Stimulated activated CD8-positive, alpha-beta memory T cell treated with anti-CD3 and anti-CD28 coated beads, Interleukin-4, amount 100 ng/mL, for 4 hours (primary cell): ENCODE data around the gene SUN2.

Experiments used
- DNase-seq, 2 donors: peaks; one replicate each; pipeline ENCODE4 v3.0.0-alpha.2; 2020; ENCODE audit warnings: low read depth in 2 of 2, low spot score in 1 of 2

SUN2 gene

DNA sequence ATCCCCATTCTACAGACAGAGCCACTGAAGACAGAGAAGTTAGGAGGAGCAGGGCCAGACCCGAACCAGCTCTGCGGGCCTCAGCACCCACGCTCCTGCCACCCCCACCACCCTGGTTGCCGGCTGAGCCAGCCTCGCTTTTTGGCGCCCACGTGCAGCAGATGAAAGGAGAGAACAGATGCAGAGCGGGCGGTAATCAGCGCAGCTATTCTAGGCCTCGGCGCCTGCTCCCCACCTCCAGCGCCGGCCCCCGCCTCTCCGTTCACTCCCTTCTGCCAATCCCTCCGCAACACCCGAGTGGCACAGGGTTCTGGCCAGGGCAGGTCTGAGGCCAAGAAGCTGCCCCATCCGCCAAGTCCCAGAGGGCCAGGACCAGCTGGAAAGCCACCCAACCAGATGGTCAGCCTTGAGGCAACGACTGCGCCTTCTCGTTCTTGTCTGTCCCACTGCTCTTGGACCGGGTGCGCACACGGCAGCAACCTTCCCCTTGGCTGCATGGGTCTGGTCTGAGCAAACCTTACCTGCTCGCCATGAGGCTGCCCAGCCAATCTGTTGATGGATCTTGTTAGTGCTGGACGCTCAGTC, 21.4 kb upstream of the SUN2 start:
- DNase-seq: no peak

DNA sequence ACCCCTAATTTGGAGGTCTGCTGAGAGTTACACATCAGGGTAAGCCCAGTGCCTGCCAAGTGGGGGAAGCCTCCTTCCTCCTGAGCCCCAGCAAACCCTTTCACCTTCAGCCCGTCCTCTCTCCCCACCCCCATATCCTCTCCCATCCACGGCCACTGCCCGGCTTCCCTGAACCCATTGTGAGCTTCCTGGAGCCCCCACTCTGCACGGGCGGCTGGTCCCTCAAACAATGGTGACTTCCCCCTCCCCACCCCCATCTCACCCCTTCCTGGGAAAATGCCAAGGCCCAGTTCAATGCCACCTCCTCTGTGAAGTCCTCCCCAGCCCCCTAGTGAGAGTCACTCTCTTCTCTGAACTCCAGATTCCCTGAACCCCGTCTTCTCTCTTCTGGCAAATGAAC, 20.3 kb upstream of the SUN2 start:
- no peak for DNase-seq

DNA sequence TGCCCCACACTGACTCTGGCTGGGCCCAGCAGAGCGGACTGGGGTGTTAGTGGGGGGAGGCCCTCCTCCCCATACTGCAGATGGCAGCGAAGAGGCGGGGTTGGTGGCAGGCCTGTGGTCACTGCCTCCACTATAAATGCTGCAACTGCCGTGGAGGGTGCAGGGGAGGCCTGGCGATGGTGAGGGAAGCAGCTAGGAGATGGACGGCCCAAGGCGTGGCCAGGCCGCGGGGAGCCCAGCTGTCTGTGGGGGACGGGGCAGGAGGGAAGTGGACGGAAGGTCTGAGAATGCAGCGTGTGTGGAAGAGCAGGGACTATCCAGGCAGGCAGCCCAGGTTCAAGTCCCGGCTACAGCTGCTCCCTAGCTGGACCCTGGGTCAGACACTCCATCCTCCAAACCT, 19.9 kb upstream of the SUN2 start:
- no peak for DNase-seq

DNA sequence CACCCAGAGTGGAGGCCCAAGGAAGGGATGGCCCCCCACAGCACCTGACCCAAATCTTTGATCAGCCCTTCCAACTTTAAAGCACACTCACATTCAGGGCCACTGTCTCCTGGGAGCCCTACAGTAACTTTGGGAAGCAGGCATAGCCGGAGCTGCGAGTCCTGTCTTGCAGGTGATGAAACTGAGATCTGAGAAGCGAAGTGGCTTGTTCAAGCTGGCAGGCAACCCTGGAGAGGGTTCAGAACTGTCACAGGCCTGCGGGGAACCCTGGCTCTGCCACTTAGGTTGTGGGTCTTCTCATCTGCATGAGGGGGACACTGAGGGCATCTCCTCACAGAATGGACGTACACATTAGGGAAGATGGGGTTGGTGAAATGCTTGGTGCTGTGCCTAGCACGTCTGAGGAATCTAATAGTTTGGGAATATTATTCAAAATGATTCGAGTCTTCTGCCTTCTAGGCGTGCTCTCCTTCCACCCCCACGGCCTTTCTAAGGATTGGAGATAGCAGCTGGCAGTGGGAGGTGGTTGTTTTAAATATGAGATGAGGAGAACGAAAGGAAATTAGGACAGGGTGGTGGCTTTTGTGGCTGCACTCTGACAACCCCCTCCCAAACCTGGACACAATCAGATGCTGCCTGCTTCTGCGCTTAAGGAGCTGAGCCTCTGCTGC, 18.8 kb upstream of the SUN2 start:
- no peak for DNase-seq

DNA sequence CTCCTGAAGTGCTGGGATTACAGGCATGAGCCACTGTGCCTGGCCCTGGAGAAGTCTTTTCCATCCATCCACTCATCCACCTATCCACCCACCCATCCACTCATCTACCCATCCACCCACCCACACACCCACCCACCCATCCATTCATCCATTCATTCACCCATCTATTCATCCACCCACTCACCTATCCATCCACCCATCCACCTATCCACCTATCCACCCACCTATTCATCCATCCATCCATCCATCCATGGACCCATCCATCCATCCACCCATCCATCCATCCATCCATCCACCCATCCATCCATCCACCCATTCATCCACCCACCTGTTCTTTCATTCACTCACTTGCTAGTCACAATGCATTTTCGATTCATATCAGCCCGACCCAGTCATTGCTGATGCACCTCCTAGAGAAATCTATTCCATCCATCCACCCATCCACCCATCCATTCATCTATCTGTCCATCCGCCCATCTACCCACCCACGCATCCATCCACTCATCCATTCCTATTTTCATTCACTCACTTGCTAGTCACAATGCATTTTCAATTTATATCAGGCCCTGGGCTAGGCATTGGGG, 17.7 kb upstream of the SUN2 start:
- no peak for DNase-seq

DNA sequence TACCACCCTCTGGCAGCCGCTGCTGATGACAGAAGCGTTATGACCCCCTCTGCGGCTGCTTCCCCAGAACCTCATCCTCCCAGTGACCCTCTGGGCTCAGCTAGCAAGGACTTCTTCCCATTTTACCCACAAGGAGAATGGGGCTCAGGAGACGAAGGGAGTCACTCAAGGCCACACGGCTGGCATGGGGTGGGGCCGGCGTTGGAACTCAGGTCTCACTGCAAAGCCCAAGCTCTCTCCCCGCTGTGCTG, 16.8 kb upstream of the SUN2 start:
- no peak for DNase-seq

DNA sequence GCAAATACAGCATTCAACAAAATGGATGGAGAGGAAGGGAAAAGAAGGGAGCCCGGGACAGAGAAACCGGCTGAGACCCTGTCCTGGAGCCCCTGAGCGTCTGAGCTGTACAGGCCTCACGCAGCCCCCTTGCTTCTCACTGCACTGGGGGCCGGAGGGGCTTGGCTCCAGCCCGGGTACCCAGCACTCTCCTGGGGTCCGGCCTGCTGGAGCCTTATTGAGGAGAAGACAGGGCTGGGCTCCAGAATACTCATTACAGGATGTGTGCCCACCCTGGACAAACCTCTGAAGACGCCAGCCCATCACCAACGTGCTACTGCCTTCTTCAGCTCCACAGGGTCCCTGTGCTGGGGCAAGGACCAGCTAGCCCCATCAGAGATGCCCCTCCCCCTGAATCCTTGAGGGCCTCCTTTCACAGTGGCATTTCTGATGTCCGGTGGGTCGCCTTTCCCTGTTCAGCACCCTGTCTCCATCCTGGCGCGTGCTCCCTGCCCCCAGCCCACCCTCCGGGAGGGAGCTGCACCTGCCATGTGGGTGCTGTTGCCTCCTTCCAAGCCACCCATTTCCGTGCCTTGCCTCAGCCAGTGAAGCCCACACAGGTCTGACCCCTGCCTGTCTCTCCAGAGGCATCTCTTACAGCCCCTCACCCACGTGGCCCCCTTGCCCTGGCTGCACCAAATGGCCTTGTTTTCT, 14.6 kb upstream of the SUN2 start:
- no peak for DNase-seq

DNA sequence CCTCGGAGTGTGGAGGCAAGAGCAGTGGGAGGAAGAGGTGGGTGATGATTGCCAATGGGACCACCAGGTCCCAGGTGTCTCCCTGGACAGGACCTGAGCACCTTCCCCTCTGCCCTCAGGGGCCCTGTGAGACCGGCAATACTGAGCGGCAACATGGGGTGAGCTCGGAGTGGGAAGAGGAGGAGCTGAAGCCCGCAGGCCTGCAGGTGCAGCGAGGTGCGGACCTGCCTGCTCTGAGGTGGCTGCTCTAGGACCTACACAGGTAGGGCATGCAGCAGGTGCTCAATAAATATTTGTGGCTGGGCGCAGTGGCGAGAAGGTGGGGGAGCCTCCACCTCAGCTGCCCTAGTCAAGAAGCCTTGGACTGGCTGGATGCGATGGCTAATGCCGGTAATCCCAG, 12.2 kb upstream of the SUN2 start:
- DNase-seq: no peak

DNA sequence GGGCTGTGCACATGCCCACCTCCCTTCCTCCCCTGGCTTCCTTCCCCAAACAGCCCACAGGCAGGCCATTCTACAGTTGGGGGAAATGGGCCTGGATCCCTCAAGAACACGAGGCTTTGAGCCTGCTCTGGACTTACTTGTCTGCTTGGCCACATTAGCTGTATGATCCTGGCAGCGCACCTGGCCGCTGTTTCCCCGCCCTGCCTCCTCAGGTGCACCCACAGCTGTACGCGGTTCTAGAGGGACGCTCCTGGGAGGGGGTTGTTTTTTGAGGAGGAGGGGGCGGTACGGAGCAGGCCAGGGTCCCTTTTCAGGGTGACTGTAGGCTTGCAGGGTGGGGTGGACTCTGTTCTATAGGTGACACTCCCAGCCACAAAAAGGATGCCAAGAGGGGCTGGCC, 11.5 kb upstream of the SUN2 start:
- DNase-seq: no peak

DNA sequence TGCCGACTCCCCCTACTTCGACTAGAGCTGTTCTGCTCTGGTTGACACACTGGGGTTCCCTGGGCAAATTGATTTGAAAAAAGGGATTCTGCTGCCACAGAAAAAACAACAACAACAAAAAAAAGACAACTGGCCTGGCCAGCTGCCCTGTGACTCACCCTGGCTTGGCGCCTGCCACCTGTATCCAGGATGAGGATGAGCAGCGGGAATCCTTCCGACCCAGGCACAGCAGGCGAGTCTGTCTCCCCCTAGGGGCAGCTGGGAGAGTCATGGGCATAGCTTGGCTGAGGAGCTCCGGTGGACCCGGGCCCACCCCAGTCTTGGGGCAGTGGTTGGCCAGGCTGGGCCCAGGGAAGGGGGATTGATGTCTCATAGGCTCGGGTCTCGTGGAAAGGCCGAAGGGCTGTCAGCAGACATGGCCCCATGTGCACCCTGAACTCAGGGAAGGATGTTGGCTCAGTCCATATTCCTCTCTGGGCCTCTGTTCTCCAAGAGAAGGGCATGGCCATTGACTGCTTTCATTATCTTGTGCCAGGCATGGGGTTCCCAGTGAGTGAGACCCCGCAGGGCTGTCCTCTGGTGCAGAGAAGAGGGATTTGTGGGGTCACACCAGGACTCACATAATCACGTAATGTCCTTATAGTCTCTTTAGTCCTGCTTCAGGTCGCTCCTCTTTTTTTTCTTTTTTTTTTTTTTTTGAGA, 10.4 kb upstream of the SUN2 start:
- no peak for DNase-seq

DNA sequence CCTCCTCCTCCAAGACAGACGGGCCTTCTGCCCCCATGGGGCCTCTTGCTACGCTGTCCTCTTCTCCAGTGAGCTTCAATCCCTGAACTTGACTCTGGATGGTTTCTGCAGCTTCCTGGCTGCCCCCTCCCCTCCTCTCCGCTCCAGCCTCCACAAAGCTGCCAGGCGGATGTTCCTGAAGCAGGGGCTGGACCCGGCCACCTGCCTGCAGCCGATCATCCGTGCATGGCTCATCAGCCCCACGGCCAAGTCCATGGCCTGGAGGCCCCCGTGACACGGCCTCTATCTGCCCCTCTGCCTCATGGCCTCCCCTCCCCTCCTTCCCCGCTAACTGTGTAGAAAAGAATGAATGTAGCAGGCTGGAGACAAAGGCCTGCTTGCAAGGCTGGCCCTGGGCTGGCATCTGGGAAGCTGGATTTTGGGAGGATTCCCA, 6.8 kb upstream of the SUN2 start:
- no peak for DNase-seq

DNA sequence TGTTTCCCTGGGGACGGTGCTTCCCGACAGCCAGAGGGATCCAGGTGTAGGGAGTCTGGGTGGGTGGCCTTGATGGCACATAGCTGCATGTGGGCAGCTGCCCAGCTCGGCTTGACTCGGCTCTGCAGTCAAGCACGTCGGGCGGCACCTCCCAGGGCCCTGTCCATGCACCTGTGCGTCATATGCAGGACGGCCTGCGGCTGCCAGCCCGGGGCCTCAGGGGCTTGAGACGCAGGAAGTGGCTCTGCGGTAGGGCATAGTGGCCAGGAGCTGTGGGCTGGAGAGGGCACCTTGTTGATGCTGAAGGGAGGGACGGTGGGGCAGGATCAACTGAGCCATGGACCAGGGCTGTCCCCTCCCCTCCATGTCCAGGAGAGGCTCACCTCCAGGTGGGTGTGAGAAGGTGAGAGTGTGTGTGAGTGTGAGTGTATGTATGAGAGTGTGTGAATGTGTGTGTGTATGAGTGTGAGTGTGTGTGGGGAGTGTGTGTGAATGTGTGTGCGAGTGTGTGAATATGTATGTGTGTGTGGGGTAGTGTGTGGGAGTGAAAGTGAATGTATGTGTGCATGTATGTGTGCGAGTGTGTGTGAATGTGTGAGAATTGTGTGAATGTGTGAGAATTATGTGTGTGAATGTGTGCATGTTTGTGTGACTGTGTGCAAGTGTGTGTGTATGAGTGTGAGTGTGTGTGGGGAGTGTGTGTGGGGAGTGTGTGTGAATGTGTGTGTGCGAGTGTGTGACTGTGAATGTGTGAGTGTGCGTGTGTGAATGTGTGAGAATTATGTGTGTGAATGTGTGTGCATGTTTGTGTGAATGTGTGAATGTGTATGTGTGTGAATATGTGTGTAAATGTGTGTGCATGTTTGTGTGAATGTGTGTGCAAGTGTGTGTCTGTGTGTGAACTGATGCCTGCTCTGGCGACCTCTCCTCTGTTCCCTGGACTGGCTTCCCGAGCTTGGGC, 5.7 kb upstream of the SUN2 start:
- no peak for DNase-seq

DNA sequence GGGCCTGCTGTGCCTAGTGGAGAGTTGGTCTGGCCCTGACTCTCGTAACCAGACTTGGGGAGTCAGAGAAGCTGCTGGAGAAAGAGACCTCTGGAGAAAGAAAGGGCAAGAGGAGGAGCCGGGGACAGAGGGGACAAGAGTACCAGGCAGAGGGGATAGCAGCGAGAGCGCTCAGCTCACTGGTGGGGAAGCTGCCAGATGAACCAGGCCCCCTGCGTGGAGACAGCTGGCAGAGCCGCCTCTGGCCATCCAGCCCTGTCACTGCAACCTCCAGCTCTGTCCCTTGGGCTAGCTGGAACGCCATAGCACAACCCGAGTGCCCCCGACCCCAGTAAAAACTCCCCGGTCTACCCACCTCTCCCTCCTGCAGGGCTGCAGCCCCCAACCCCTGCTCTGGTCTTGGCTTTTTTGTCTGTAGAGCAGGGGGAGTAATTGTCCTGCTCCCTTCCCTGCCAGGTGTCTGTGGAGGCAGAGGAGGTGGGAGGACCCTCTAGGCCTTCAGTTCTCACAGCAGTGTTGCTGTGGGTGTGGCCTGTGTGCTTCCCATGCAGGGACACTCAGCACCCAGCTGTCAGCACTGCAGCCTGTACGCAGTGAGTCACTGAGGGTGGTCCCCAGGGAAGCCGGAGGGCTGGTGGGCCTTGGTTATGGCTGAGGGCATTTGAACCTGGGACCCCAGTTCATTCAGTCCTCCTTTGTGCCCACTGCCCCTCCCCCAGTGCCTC, 4.8 kb upstream of the SUN2 start:
- DNase-seq: no peak

DNA sequence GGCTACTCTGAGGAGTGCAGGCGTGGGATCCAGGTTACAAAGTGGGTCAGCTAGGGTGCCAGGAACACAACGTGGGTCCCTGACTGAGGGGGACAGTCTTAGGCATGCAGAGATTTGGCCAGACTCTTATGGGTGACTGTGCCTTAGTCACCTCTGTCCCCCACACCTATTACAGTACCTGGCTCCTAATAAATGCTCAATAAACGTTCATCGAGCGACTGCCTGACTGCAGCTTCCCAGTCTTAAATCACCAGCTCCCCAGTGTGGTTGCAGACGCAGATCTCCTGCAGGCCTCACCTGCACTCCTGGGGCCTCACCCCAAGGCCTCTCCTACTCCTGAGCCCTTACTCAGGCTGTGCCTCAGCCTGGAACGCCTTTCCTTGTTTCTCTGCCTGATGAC, 3.2 kb upstream of the SUN2 start:
- no peak for DNase-seq

DNA sequence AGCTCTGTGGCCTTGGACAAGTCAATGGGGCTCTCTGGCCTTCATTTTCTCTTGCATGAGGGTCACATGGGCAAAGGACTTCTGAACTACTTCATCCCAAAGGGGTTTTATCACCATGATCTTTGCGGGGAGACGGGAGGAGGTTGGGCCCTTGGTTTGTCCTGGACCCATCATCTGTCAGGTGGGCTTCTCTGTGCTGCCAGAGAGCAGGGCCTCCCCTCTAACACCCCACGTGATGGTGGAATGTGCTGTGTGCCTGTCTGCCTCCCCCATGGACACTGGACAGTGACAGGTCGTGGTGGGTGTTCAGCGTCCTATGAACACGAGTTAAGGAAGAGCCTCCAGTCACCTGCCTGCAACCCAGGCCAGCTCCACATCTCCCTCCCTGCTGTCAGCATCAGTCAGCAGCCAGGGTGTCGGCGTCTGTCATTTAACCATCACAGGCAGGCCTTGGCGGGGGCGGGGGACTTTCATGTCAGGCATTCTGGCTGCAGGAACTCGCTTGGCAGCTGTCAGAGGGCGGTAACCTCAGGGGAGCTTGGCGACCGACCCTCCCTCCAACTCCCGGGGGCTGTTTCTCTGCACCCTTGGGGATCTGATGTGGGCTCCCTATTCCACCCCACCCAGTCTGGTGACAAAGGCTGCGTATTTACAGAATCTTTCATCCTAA, 2.6 kb upstream of the SUN2 start:
- DNase-seq: peak; percentile 56 to 62

DNA sequence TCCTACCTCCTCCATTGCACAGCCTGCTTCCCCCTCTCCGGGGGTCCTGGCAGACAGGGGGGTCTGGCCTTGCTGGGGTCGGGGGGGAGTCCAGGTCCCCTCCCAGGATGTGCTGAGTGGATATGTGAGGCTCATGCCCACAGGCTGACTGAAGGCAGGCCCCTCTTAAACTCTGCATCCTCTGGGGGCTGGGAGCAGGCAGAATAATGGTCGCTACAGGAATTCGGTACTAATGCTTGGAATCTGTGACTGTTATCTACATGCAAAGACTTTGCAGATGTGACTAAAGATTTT, 1.6 kb upstream of the SUN2 start:
- no peak for DNase-seq

DNA sequence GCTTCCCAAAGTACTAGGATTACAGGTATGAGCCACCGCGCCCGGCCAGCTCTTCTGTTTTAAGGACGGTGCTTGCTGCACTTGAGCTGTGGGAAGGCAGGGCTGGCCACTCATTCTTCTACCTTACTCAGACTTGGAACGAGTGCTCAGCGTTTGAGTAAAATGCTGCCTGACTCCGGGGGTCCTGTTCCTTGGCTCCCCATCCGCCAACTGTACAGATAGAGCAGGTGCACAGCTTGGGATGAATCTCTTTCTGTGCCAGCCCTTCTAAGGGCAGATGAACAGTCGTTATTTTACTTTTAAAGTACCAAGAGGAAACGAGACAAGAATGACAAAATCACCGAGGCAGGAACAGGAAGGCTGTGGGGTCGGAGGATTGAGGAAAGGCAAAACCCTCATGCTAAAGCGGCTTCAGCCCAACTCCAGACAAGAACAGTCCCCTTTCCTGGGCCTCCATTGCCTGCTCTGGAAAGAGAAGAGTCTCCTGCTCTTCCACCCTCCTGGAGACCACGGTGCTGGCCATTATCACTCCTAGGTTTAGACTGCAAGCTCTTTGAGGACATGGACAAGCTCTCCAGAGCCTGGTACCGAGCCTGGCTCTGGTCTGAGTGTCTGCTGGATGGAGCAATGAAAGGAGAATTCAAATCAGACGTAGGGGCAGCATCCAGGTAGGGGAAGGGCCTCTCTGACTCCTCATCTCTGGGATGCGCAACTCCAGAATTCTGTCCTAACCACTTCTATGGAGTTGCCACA, 1.1 kb upstream of the SUN2 start:
- DNase-seq: no peak

DNA sequence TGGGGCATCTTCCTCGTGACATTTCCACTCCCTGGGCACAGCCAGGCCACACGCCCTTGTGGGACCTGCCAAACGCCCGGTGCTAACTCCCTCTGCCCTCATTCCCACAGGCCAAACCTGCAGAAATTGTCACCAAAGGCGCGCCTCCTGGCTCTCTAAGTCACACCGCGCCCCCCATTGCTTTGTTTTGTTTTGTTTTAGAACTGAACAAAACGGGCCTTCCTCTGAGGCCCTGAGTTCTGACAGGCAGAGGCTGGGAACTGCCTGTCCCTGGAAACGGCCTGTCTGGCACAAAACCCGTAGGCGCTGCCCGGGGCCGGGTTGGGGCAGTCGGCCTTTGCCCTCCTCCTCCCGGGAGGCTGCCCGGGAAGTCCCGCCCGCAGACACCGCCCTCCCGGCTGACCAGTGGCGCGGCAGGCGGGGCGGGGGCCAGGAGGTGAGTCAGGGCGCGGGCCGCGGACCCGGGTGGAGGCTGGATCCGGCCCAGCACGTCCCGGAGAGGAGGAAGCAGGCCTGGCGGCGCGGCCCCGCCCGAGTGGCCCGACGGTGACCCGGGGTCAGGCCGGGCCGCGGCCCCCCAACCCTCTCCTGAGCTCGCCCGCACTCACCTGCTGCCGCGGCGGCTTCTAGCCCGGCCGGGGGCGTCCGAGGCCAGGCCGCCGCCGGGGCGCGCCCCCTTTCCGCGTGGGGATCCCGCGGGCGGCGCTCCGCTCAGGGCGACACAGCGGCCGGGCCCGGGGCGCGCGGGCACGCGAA, 465 bp downstream of the SUN2 start:
- DNase-seq: no peak

DNA sequence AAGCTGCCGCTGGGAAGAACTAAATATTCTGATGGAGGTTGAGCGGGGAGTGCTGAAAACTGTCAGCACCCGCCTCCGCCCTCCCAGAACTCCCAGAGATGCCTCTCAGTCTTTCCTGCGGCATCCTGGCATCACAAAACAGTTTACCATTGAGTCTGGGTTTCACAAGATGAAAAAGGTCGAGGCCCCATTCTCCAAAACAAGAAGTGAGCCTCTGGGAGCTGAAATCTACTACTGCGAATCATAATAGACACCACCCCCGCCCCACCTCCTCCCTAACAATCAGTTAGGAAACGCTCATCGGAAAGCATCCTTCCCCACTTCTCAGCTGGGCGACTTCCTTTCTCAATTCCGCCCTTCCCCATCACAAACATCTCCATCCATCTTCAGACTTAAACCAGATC, 1.0 kb downstream of the SUN2 start:
- no peak for DNase-seq
